H9 (cell line): Measurements from ENCODE around the gene PPP2R3B. TPM values are rescaled to one million over a fixed set of nuclear protein-coding genes. Genes with fewer than 3 reads are reported as not detected.

ENCODE experiments used
- DNase-seq: peaks from one replicate; pipeline ENCODE4 v3.0.0-alpha.2; 2017
- H2AFZ ChIP-seq: one replicate; pipeline ENCODE4 v1.6.1; 2013; ENCODE audit warnings: mild to moderate bottlenecking, low read length, control low read depth, moderate library complexity
- H2AK5ac ChIP-seq: 2 replicates; pipeline ENCODE4 v1.6.1; 2013; ENCODE audit warnings: low read length, control low read depth, mixed read lengths; ENCODE audit not compliant: insufficient read length
- H2BK120ac ChIP-seq: one replicate; pipeline ENCODE4 v1.6.1; 2013; ENCODE audit warnings: low read depth, mild to moderate bottlenecking, low read length, control low read depth, inconsistent platforms; ENCODE audit not compliant: poor library complexity, severe bottlenecking
- H2BK12ac ChIP-seq: 2 replicates; pipeline ENCODE4 v1.6.1; 2013; ENCODE audit warnings: low read length, control low read depth, mixed read lengths, low read depth; ENCODE audit not compliant: insufficient read length
- H2BK15ac ChIP-seq: 2 replicates; pipeline ENCODE4 v1.6.1; 2013; ENCODE audit warnings: low read depth, low read length, control low read depth
- H2BK20ac ChIP-seq: one replicate; pipeline ENCODE4 v1.6.1; 2013; ENCODE audit warnings: low read depth, mild to moderate bottlenecking, low read length, control low read depth, inconsistent platforms; ENCODE audit not compliant: poor library complexity, severe bottlenecking
- H2BK5ac ChIP-seq: 2 replicates; pipeline ENCODE4 v1.6.1; 2013; ENCODE audit warnings: low read length, control low read depth, mixed read lengths; ENCODE audit not compliant: insufficient read length
- H3K14ac ChIP-seq: 2 replicates; pipeline ENCODE4 v1.6.1; 2013; ENCODE audit warnings: low read length, control low read depth; ENCODE audit not compliant: insufficient read depth
- H3K18ac ChIP-seq: 2 replicates; pipeline ENCODE4 v1.6.1; 2013; ENCODE audit warnings: low read depth, mild to moderate bottlenecking, mixed read lengths, low read length, control low read depth; ENCODE audit not compliant: insufficient read length
- H3K23ac ChIP-seq: 2 replicates; pipeline ENCODE4 v1.6.1; 2013; ENCODE audit warnings: low read length, control low read depth, mixed read lengths, low read depth; ENCODE audit not compliant: insufficient read length
- H3K23me2 ChIP-seq: 2 replicates; pipeline ENCODE4 v1.6.1; 2013; ENCODE audit warnings: low read depth, mild to moderate bottlenecking, mixed read lengths, low read length, control low read depth; ENCODE audit not compliant: insufficient read length, poor library complexity, severe bottlenecking
- H3K27ac ChIP-seq: 2 replicates; pipeline ENCODE4 v1.5.1; 2013; ENCODE audit warnings: low read length, control low read depth, mixed read lengths, low read depth; ENCODE audit not compliant: insufficient read length
- H3K27me3 ChIP-seq: 2 replicates; pipeline ENCODE4 v1.6.1; 2013; ENCODE audit warnings: low read length, control low read depth, inconsistent platforms; ENCODE audit not compliant: insufficient read depth
- H3K4ac ChIP-seq: 2 replicates; pipeline ENCODE4 v1.6.1; 2013; ENCODE audit warnings: low read depth, mild to moderate bottlenecking, control low read depth, inconsistent platforms, low read length, moderate library complexity
- H3K4me1 ChIP-seq: 2 replicates; pipeline ENCODE4 v1.6.1; 2013; ENCODE audit warnings: low read length, control low read depth, inconsistent platforms; ENCODE audit not compliant: insufficient read depth
- H3K4me2 ChIP-seq: 2 replicates; pipeline ENCODE4 v1.6.1; 2013; ENCODE audit warnings: low read length, control low read depth, mixed read lengths; ENCODE audit not compliant: insufficient read length, insufficient read depth
- H3K56ac ChIP-seq: 2 replicates; pipeline ENCODE4 v1.6.1; 2013; ENCODE audit warnings: low read depth, mild to moderate bottlenecking, mixed read lengths, low read length, control low read depth; ENCODE audit not compliant: insufficient read length
- H3K79me1 ChIP-seq: 2 replicates; pipeline ENCODE4 v1.6.1; 2013; ENCODE audit warnings: low read depth, mild to moderate bottlenecking, moderate library complexity, low read length, control low read depth, inconsistent platforms; ENCODE audit not compliant: insufficient read depth, poor library complexity, severe bottlenecking
- H3K79me2 ChIP-seq: 2 replicates; pipeline ENCODE4 v1.6.1; 2013; ENCODE audit warnings: low read length, control low read depth, inconsistent platforms; ENCODE audit not compliant: insufficient read depth
- H3K9ac ChIP-seq: 2 replicates; pipeline ENCODE4 v1.6.1; 2013; ENCODE audit warnings: low read length, control low read depth, mixed read lengths; ENCODE audit not compliant: insufficient read length; ENCODE audit errors: extremely low read depth
- H3K9me3 ChIP-seq: one replicate; pipeline ENCODE4 v1.6.1; 2013; ENCODE audit warnings: low read depth, low read length, inconsistent platforms; ENCODE audit not compliant: control insufficient read depth
- H3T11ph ChIP-seq: one replicate; pipeline ENCODE4 v1.6.1; 2013; ENCODE audit warnings: mild to moderate bottlenecking, low read length, control low read depth, inconsistent platforms
- H4K20me1 ChIP-seq: one replicate; pipeline ENCODE4 v1.6.1; 2013; ENCODE audit not compliant: control insufficient read depth, insufficient read length, insufficient read depth
- H4K5ac ChIP-seq: 2 replicates; pipeline ENCODE4 v1.6.1; 2013; ENCODE audit warnings: low read depth, mild to moderate bottlenecking, mixed read lengths, low read length, control low read depth; ENCODE audit not compliant: insufficient read length
- H4K8ac ChIP-seq: replicated peaks from 2 replicates; pipeline ENCODE4 v1.6.1; 2013; ENCODE audit warnings: low read length, control low read depth, mixed read lengths, low read depth; ENCODE audit not compliant: insufficient read length
- H4K91ac ChIP-seq: 2 replicates; pipeline ENCODE4 v1.6.1; 2013; ENCODE audit warnings: low read depth, mild to moderate bottlenecking, moderate library complexity, mixed read lengths, low read length, control low read depth; ENCODE audit not compliant: insufficient read length
- H3K27ac Mint-ChIP-seq, 3 experiments: 2 replicates in 2 of 3; 3 replicates in 1 of 3; pipeline ENCODE4 v1.8.0; 2020 to 2021; ENCODE audit warnings: mixed read lengths in 3 of 3, mild to moderate bottlenecking in 1 of 3, moderate library complexity in 1 of 3
- H3K27me3 Mint-ChIP-seq: 2 replicates; pipeline ENCODE4 v1.8.0; 2021; ENCODE audit warnings: low read depth, mild to moderate bottlenecking, moderate library complexity, mixed read lengths
- H3K36me3 Mint-ChIP-seq, 3 experiments: 2 replicates in 2 of 3; 3 replicates in 1 of 3; pipeline ENCODE4 v1.8.0; 2020 to 2021; ENCODE audit warnings: low read depth in 3 of 3, mixed read lengths in 3 of 3; ENCODE audit not compliant: insufficient read depth in 1 of 3
- H3K4me1 Mint-ChIP-seq, 2 experiments: 2 replicates each; pipeline ENCODE4 v1.8.0; 2020; ENCODE audit warnings: mixed read lengths in 2 of 2
- H3K4me3 Mint-ChIP-seq, 2 experiments: 2 replicates in 1 of 2; 3 replicates in 1 of 2; pipeline ENCODE4 v1.8.0; 2020 to 2021; ENCODE audit warnings: mild to moderate bottlenecking in 2 of 2, mixed read lengths in 2 of 2, moderate library complexity in 1 of 2
- H3K9me3 Mint-ChIP-seq, 2 experiments: 2 replicates in 1 of 2; 3 replicates in 1 of 2; pipeline ENCODE4 v1.8.0; 2020; ENCODE audit warnings: mild to moderate bottlenecking in 2 of 2, mixed read lengths in 2 of 2, moderate library complexity in 1 of 2
- WGBS: extraction: QIAGEN DNeasy Blood & Tissue Kit; methylation state at CpG from one replicate; pipeline ENCODE4 v1.1.7; 2013; ENCODE audit warnings: missing lambda C conversion rate, low lambda C conversion rate, mixed read lengths; ENCODE audit not compliant: insufficient read length; ENCODE audit errors: extremely low coverage; 5-methylcytosine and 5-hydroxymethylcytosine counted together
- total RNA-seq: library from RNA; stranded (reverse); gene quantifications from 2 replicates; pipeline ENCODE4 v1.2.1, GENCODE V29; 2021
- TF ChIP-seq, protein P1 (sequence below): fragments of 200-600 bp; sonication (generic); conservative IDR thresholded peaks from 3 replicates; pipeline ENCODE4 v1.8.0; 2021; ENCODE audit warnings: antibody characterized with exemption, mild to moderate bottlenecking

Gene PPP2R3B
- total RNA-seq, 1 experiment from 2014 or later = 72.1 TPM

- Histone ChIP-seq H3K27ac (no peak overlapping the region), H3K23me2 (peaks cover 3% of the 10 kb centered on the region), H3T11ph (no peak overlapping the region), H2BK120ac (no peak overlapping the region), H4K91ac (no peak overlapping the region), H3K4me2 (no peak overlapping the region), H3K27me3 (no peaks in the 10 kb centered on the region), H4K5ac (no peak overlapping the region), H4K20me1 (no peaks in the 10 kb centered on the region), H3K79me1 (peaks cover 1% of the 10 kb centered on the region), H3K9me3 (no peaks in the 10 kb centered on the region), H2BK15ac (no peak overlapping the region; the same call in 1 of the 2 replicates), H4K8ac (no peak overlapping the region), H3K56ac (no peak overlapping the region), H3K4me1 (no peaks in the 10 kb centered on the region), H2BK20ac (no peak overlapping the region), H3K4ac (no peak overlapping the region), H3K23ac (no peak overlapping the region), H3K79me2 (no peaks in the 10 kb centered on the region), H3K9ac (no peak overlapping the region), H2BK12ac (no peak overlapping the region), H2AK5ac (no peak overlapping the region), H3K18ac (no peak overlapping the region), H2AFZ (no peak overlapping the region), H2BK5ac (no peak overlapping the region), H3K14ac (no peak overlapping the region)
- TF ChIP-seq, protein P1, sequence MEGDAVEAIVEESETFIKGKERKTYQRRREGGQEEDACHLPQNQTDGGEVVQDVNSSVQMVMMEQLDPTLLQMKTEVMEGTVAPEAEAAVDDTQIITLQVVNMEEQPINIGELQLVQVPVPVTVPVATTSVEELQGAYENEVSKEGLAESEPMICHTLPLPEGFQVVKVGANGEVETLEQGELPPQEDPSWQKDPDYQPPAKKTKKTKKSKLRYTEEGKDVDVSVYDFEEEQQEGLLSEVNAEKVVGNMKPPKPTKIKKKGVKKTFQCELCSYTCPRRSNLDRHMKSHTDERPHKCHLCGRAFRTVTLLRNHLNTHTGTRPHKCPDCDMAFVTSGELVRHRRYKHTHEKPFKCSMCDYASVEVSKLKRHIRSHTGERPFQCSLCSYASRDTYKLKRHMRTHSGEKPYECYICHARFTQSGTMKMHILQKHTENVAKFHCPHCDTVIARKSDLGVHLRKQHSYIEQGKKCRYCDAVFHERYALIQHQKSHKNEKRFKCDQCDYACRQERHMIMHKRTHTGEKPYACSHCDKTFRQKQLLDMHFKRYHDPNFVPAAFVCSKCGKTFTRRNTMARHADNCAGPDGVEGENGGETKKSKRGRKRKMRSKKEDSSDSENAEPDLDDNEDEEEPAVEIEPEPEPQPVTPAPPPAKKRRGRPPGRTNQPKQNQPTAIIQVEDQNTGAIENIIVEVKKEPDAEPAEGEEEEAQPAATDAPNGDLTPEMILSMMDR = no peak
- WGBS = no CpG with 5 or more reads among the region's 51 CpGs
- Mint-ChIP-seq H3K27ac (no peak overlapping the region), H3K4me1 (peaks cover 0 to 4% of the 10 kb centered on the region in 2 experiments; a peak in 1 of 4 replicates), H3K27me3 (peaks cover 2% of the 10 kb centered on the region; the same call in 1 of the 2 replicates), H3K36me3 (peaks cover 18 to 40% (median 37%) of the 10 kb centered on the region in 3 experiments), H3K4me3 (no peak overlapping the region), H3K9me3 (no peaks in the 10 kb centered on the region)
- no peak for DNase-seq
These were observed 71.7 kb downstream of the PPP2R3B start for GRCh38 chrX:314781-315595.
